ENCODE results near the gene ARMH4. TPM values are rescaled to one million over a fixed set of nuclear protein-coding genes. Genes with fewer than 3 reads are reported as not detected.

The ARMH4 gene
- total RNA-seq, 1 experiment from 2014 or later: 0.07 TPM

DNA sequence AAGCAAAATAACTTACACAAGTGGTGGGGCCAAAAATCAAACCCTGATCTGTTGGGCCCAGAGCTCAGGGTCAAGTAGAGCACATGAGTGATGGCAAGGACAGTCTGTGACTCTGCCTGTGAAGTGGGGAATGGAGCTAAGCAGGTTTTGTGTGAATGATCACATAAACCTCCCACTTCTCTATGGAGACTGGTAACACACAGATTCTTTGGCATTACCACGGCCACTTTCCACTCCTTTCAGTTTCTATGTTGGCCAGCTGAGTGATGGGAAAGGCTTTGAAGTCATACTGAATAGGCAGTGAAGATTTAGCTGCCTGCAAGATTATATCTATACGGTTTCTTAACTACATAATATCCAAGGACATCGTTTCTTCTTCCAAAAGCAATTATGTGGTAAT, 97.9 kb downstream of the ARMH4 start:
- intact Hi-C loops (cut with micrococcal nuclease; ENCODE audit: unreplicated experiment): no loop called here
- Mint-ChIP-seq H3K9me3 (ENCODE audit: unreplicated experiment) (no peaks in the 10 kb centered on the region), H3K4me3 (ENCODE audit: unreplicated experiment) (no peak overlapping the region), H3K36me3 (ENCODE audit: insufficient read depth, unreplicated experiment) (no peaks in the 10 kb centered on the region), H3K27ac (ENCODE audit: unreplicated experiment) (no peak overlapping the region), H3K4me1 (ENCODE audit: low read depth, unreplicated experiment) (no peaks in the 10 kb centered on the region), H3K27me3 (ENCODE audit: insufficient read depth, unreplicated experiment) (peaks cover 27% of the 10 kb centered on the region)
- Histone ChIP-seq H3K9me3 (no peaks in the 10 kb centered on the region), H3K36me3 (ENCODE audit: control insufficient read depth, insufficient read depth, low read length) (no peaks in the 10 kb centered on the region), H3K4me3 (ENCODE audit: low read depth, low read length) (no peak overlapping the region), H3K4me1 (no peaks in the 10 kb centered on the region), H3K27me3 (replicated peaks; ENCODE audit: control insufficient read depth, insufficient read depth, low read length) (no peaks in the 10 kb centered on the region)
- DNase-seq: no peak
- BruUV-seq (replicated peaks): no TSS peak
- ChIA-PET CTCF (no interaction called here), POLR2A (no interaction called here)
- TF ChIP-seq, protein P1, sequence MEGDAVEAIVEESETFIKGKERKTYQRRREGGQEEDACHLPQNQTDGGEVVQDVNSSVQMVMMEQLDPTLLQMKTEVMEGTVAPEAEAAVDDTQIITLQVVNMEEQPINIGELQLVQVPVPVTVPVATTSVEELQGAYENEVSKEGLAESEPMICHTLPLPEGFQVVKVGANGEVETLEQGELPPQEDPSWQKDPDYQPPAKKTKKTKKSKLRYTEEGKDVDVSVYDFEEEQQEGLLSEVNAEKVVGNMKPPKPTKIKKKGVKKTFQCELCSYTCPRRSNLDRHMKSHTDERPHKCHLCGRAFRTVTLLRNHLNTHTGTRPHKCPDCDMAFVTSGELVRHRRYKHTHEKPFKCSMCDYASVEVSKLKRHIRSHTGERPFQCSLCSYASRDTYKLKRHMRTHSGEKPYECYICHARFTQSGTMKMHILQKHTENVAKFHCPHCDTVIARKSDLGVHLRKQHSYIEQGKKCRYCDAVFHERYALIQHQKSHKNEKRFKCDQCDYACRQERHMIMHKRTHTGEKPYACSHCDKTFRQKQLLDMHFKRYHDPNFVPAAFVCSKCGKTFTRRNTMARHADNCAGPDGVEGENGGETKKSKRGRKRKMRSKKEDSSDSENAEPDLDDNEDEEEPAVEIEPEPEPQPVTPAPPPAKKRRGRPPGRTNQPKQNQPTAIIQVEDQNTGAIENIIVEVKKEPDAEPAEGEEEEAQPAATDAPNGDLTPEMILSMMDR (IDR thresholded peaks at IDR 0.05; ENCODE audit: insufficient read depth in 1 of 2, low read depth in 1 of 2, low read length in 1 of 2, severe bottlenecking in 1 of 2, unreplicated experiment in 1 of 2): no peak

DNA sequence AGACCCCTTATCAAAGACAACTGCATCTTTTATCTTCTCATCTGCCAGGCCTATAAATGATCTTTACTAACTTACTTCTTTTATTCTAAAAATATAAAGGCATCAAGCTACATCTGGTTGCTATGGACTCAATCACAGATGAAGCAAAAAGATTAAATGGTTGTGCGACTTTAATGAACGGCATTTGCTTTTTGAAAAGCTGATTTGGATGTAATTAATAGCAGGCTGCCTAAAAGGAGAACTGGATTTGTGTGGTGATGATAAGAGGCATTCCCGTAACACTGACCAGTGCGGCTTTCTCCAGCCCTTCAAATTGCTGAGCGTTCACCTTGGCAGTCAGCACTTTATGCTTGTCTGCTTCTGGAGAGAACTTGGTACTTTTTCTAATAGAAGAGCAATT, 103.8 kb downstream of the ARMH4 start:
- H3K27me3 ChIP-seq (replicated peaks; ENCODE audit: control insufficient read depth, insufficient read depth, low read length): no peaks in the 10 kb centered on the region
- H3K4me1 ChIP-seq: no peaks in the 10 kb centered on the region
- ChIA-PET CTCF (no interaction called here), POLR2A (interaction anchor here (0.5 kb wide), 1 partner anchor 618 kb away, joined by 3 read pairs; no protein-coding TSS in a partner anchor)
- no peaks in the 10 kb centered on the region for H3K9me3 ChIP-seq
- no peaks in the 10 kb centered on the region for H3K36me3 ChIP-seq (ENCODE audit: control insufficient read depth, insufficient read depth, low read length)
- DNase-seq: no peak
- intact Hi-C loops (cut with micrococcal nuclease; ENCODE audit: unreplicated experiment): no loop called here
- Mint-ChIP-seq H3K9me3 (ENCODE audit: unreplicated experiment) (peaks cover 6% of the 10 kb centered on the region), H3K27me3 (ENCODE audit: insufficient read depth, unreplicated experiment) (peaks cover 27% of the 10 kb centered on the region), H3K36me3 (ENCODE audit: insufficient read depth, unreplicated experiment) (no peaks in the 10 kb centered on the region), H3K27ac (ENCODE audit: unreplicated experiment) (no peak overlapping the region), H3K4me3 (ENCODE audit: unreplicated experiment) (no peak overlapping the region), H3K4me1 (ENCODE audit: low read depth, unreplicated experiment) (no peaks in the 10 kb centered on the region)
- TF ChIP-seq, protein P1 (IDR thresholded peaks at IDR 0.05; ENCODE audit: insufficient read depth in 1 of 2, low read depth in 1 of 2, low read length in 1 of 2, severe bottlenecking in 1 of 2, unreplicated experiment in 1 of 2): no peak
- BruUV-seq (replicated peaks): no TSS peak
- no peak overlapping the region for H3K4me3 ChIP-seq (ENCODE audit: low read depth, low read length)

DNA sequence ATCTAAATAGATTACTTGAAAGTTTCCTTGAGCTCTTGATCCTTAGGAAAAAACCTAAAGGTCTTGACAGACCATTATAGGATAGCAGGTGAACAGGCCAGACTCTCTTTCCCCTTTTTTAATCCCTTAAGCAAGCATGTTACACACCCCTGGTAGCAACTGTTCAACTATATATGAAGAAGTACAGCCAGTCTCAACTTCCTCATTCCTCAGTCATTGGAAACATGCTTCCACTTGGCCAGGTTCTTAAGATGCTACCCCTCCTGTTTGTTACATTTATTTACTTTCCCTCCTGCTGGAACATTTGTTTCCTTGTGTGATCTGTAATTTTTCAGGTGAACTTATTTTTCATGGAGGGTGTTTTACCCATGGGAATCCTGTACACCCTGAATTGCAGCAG, 124.1 kb downstream of the ARMH4 start:
- Histone ChIP-seq H3K4me1 (no peaks in the 10 kb centered on the region), H3K9me3 (no peaks in the 10 kb centered on the region), H3K4me3 (ENCODE audit: low read depth, low read length) (no peak overlapping the region), H3K27me3 (replicated peaks; ENCODE audit: control insufficient read depth, insufficient read depth, low read length) (no peaks in the 10 kb centered on the region), H3K36me3 (ENCODE audit: control insufficient read depth, insufficient read depth, low read length) (no peaks in the 10 kb centered on the region)
- intact Hi-C loops (cut with micrococcal nuclease; ENCODE audit: unreplicated experiment): no loop called here
- CTCF ChIA-PET: no interaction called here
- BruUV-seq (replicated peaks): no TSS peak
- no peaks in the 10 kb centered on the region for H3K36me3 Mint-ChIP-seq (ENCODE audit: insufficient read depth, unreplicated experiment)
- POLR2A ChIA-PET: no interaction called here
- no peaks in the 10 kb centered on the region for H3K4me1 Mint-ChIP-seq (ENCODE audit: low read depth, unreplicated experiment)
- DNase-seq: no peak
- H3K27ac Mint-ChIP-seq (ENCODE audit: unreplicated experiment): no peak overlapping the region
- TF ChIP-seq, protein P1 (IDR thresholded peaks at IDR 0.05; ENCODE audit: insufficient read depth in 1 of 2, low read depth in 1 of 2, low read length in 1 of 2, severe bottlenecking in 1 of 2, unreplicated experiment in 1 of 2): no peak
- no peaks in the 10 kb centered on the region for H3K27me3 Mint-ChIP-seq (ENCODE audit: insufficient read depth, unreplicated experiment)
- no peaks in the 10 kb centered on the region for H3K9me3 Mint-ChIP-seq (ENCODE audit: unreplicated experiment)
- H3K4me3 Mint-ChIP-seq (ENCODE audit: unreplicated experiment): no peak overlapping the region

Data from Caco-2 (cell line).